GM12874 (cell line): ENCODE data around the gene SCRN3.

ENCODE experiments used
- CTCF ChIP-seq: IDR thresholded peaks from 2 replicates; pipeline ENCODE4 v1.5.1; 2011; ENCODE audit warnings: low read depth, mild to moderate bottlenecking, control low read depth, low read length, moderate library complexity; ENCODE audit not compliant: insufficient read depth

The SCRN3 gene

GRCh38 chr2:174430066-174430465 lies 34.5 kb downstream of the SCRN3 start:
- no peak for TF ChIP-seq CTCF

- TF ChIP-seq CTCF, result no peak
Measured at GRCh38 chr2:174431902-174432301, 36.4 kb downstream of the SCRN3 start.

- no peak for TF ChIP-seq CTCF
Measured at GRCh38 chr2:174436351-174436750, 40.8 kb downstream of the SCRN3 start.

GRCh38 chr2:174438146-174438886 lies 42.8 kb downstream of the SCRN3 start:
- no peak for TF ChIP-seq CTCF

- no peak for TF ChIP-seq CTCF
Measured at GRCh38 chr2:174439323-174439722, 43.8 kb downstream of the SCRN3 start.

- TF ChIP-seq CTCF, result no peak
Measured at GRCh38 chr2:174439950-174440349, 44.4 kb downstream of the SCRN3 start.

GRCh38 chr2:174442546-174443510 lies 47.3 kb downstream of the SCRN3 start:
- no peak for TF ChIP-seq CTCF
